Measurements from ENCODE around the gene SLC44A5.

DNA sequence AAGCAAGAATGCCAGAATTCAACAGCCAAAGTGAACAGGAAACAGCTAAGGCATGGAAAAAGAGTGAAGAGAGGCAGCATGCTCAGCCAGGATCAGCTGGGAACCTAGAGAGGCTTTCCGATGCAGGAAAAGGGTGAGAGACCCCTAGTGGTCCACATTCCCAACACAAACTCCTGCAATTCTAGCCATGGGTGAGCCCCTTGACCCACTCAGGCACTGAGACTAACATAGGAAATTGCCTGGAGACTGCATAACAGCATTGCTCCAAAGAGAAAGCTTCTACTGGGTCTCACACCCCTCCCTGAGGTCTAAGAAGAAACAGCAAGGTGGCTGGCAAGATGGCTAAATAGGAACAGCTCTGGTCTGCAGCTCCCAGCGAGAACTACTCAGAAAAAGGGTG is 353.5 kb downstream of the SLC44A5 start:
- TF ChIP-seq, protein P1, sequence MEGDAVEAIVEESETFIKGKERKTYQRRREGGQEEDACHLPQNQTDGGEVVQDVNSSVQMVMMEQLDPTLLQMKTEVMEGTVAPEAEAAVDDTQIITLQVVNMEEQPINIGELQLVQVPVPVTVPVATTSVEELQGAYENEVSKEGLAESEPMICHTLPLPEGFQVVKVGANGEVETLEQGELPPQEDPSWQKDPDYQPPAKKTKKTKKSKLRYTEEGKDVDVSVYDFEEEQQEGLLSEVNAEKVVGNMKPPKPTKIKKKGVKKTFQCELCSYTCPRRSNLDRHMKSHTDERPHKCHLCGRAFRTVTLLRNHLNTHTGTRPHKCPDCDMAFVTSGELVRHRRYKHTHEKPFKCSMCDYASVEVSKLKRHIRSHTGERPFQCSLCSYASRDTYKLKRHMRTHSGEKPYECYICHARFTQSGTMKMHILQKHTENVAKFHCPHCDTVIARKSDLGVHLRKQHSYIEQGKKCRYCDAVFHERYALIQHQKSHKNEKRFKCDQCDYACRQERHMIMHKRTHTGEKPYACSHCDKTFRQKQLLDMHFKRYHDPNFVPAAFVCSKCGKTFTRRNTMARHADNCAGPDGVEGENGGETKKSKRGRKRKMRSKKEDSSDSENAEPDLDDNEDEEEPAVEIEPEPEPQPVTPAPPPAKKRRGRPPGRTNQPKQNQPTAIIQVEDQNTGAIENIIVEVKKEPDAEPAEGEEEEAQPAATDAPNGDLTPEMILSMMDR (IDR thresholded peaks at IDR 0.05) = no peak
- TF ChIP-seq POLR2AphosphoS5 (IDR thresholded peaks at IDR 0.05) = no peak
- no peak for TF ChIP-seq POLR2A (IDR thresholded peaks at IDR 0.05)
- no peak for TF ChIP-seq EP300 (IDR thresholded peaks at IDR 0.05; ENCODE audit: low read depth)

All from transverse colon (tissue), 4 donors.